Kidney glomerular epithelial cell (primary cell): Measurements from ENCODE around the gene KCNT1.

Source experiments
- DNase-seq: peaks from one replicate; lab custom pipeline; 2025; lab: John Stamatoyannopoulos, UW

KCNT1 gene

GRCh38 chr9:135673941-135674340 lies 28.0 kb upstream of the KCNT1 start:
- DNase-seq: no peak

GRCh38 chr9:135674977-135675376 lies 27.0 kb upstream of the KCNT1 start:
- DNase-seq: no peak

- no peak for DNase-seq
These were observed 25.1 kb upstream of the KCNT1 start for GRCh38 chr9:135676891-135677290.

- no peak for DNase-seq
These were observed 24.3 kb upstream of the KCNT1 start for GRCh38 chr9:135677641-135678168.

- no peak for DNase-seq
These were observed 23.6 kb upstream of the KCNT1 start for GRCh38 chr9:135678236-135679017.

- DNase-seq: no peak
These were observed 21.9 kb upstream of the KCNT1 start for GRCh38 chr9:135680056-135680455.

GRCh38 chr9:135681161-135681560 lies 20.8 kb upstream of the KCNT1 start:
- DNase-seq: no peak

- no peak for DNase-seq
These were observed 18.5 kb upstream of the KCNT1 start for GRCh38 chr9:135683401-135684034.

GRCh38 chr9:135684691-135685090 lies 17.3 kb upstream of the KCNT1 start:
- DNase-seq: no peak

- no peak for DNase-seq
These were observed 14.8 kb upstream of the KCNT1 start for GRCh38 chr9:135687216-135687615.

- DNase-seq: no peak
These were observed 13.0 kb upstream of the KCNT1 start for GRCh38 chr9:135689011-135689410.

- no peak for DNase-seq
These were observed 11.0 kb upstream of the KCNT1 start for GRCh38 chr9:135690836-135691570.

GRCh38 chr9:135692410-135692809 lies 9.6 kb upstream of the KCNT1 start:
- DNase-seq: peak; percentile 10

- no peak for DNase-seq
These were observed 8.7 kb upstream of the KCNT1 start for GRCh38 chr9:135693265-135693664.

GRCh38 chr9:135693771-135694170 lies 8.2 kb upstream of the KCNT1 start:
- no peak for DNase-seq

GRCh38 chr9:135694414-135694813 lies 7.6 kb upstream of the KCNT1 start:
- no peak for DNase-seq

GRCh38 chr9:135695036-135695435 lies 6.9 kb upstream of the KCNT1 start:
- no peak for DNase-seq

GRCh38 chr9:135695642-135696041 lies 6.3 kb upstream of the KCNT1 start:
- DNase-seq: no peak

- no peak for DNase-seq
These were observed 5.5 kb upstream of the KCNT1 start for GRCh38 chr9:135696446-135696845.

GRCh38 chr9:135697226-135697625 lies 4.8 kb upstream of the KCNT1 start:
- no peak for DNase-seq

- no peak for DNase-seq
These were observed 3.7 kb upstream of the KCNT1 start for GRCh38 chr9:135698236-135698635.

GRCh38 chr9:135698767-135699166 lies 3.2 kb upstream of the KCNT1 start:
- no peak for DNase-seq

GRCh38 chr9:135699440-135699839 lies 2.5 kb upstream of the KCNT1 start, which contains the start of gene SOHLH1:
Gene SOHLH1, minus strand, starts transcription at chr9:135699481. Its CDS starts 14 bp downstream, at chr9:135699467.
- DNase-seq: no peak
